Activated CD8-positive, alpha-beta memory T cell treated with anti-CD3 and anti-CD28 coated beads, Interleukin-2, amount 10 ng/mL, durations not matched to agents 7 days and 5 days (primary cell): ENCODE measurements around the gene DCTD. TPM values are rescaled to one million over a fixed set of nuclear protein-coding genes. Genes with fewer than 3 reads are reported as not detected.
A peak's percentile ranks its signal among the peaks of the same experiment; 100 is the strongest.

Experiments
- ATAC-seq: fragments of 150-1000 bp; cut with Tn5 transposase; one replicate; pipeline ENCODE4 v1.10.0; 2021; ENCODE audit warnings: moderate library complexity
- CTCF ChIA-PET: fragments of 350-600 bp; sonication (Branson Sonifier 250); formaldehyde crosslinking; loops from one replicate; lab custom pipeline; 2021; ENCODE audit warnings: antibody characterized with exemption; lab: Charles Lee
- DNase-seq: peaks from one replicate; pipeline ENCODE4 v3.0.0-alpha.2; 2020
- H3K27ac Mint-ChIP-seq: one replicate; pipeline ENCODE4 v1.8.0; 2021; ENCODE audit warnings: mild to moderate bottlenecking, mixed read lengths
- H3K27me3 Mint-ChIP-seq: one replicate; pipeline ENCODE4 v1.8.0; 2021; ENCODE audit warnings: mixed read lengths
- H3K36me3 Mint-ChIP-seq: one replicate; pipeline ENCODE4 v1.8.0; 2021; ENCODE audit warnings: mild to moderate bottlenecking, mixed read lengths
- H3K4me1 Mint-ChIP-seq: one replicate; pipeline ENCODE4 v1.8.0; 2021; ENCODE audit warnings: mixed read lengths
- H3K4me3 Mint-ChIP-seq: one replicate; pipeline ENCODE4 v1.8.0; 2021; ENCODE audit warnings: mild to moderate bottlenecking, moderate library complexity, mixed read lengths
- H3K9me3 Mint-ChIP-seq: one replicate; pipeline ENCODE4 v1.8.0; 2022; ENCODE audit warnings: low read depth, mixed read lengths
- total RNA-seq, 2 experiments: library from RNA; stranded (reverse); gene quantifications; one replicate each; pipeline ENCODE4 v1.2.3, GENCODE V29; 2021

DCTD gene
- 10 to 100 TPM; 66.6 to 85.1 TPM for total RNA-seq

GRCh38 chr4:182917182-182918043, at the start of gene DCTD:
Gene DCTD, minus strand, starts transcription at chr4:182917386. Its CDS starts 1,818 bp downstream, at chr4:182915568.
- ATAC-seq (peak; percentile 81), DNase-seq (peak; percentile 85)
- H3K9me3 Mint-ChIP-seq, result no peaks in the 10 kb centered on the region
- peaks cover 21% of the 10 kb centered on the region for H3K36me3 Mint-ChIP-seq
- no peaks in the 10 kb centered on the region for H3K27me3 Mint-ChIP-seq
- peak within 1 kb of the TSS; percentile 79 for H3K4me3 Mint-ChIP-seq
- H3K27ac Mint-ChIP-seq, result peak within 1 kb of the TSS; percentile 95
- H3K4me1 Mint-ChIP-seq, result peaks cover 45% of the 10 kb centered on the region
- CTCF ChIA-PET, result interaction anchor here (0.9 to 1.4 kb wide), 6 partner anchors 8 to 186 kb away, joined by 3 to 6 read pairs (median 4); no protein-coding TSS in a partner anchor

- DNase-seq (no peak), ATAC-seq (no peak)
- no peak overlapping the region for H3K27ac Mint-ChIP-seq
- CTCF ChIA-PET, result interaction anchor here (1.1 kb wide), 1 partner anchor 290 kb away, joined by 3 read pairs; no protein-coding TSS in a partner anchor
- no peaks in the 10 kb centered on the region for H3K4me1 Mint-ChIP-seq
- H3K36me3 Mint-ChIP-seq, result no peaks in the 10 kb centered on the region
- H3K27me3 Mint-ChIP-seq, result no peaks in the 10 kb centered on the region
- no peaks in the 10 kb centered on the region for H3K9me3 Mint-ChIP-seq
- H3K4me3 Mint-ChIP-seq, result no peak overlapping the region
These were observed 43.6 kb upstream of the DCTD start for GRCh38 chr4:182960746-182961145.

GRCh38 chr4:182960228-182960627, 43.0 kb upstream of the DCTD start:
- Mint-ChIP-seq H3K4me3 (no peak overlapping the region), H3K27me3 (no peaks in the 10 kb centered on the region), H3K27ac (no peak overlapping the region), H3K36me3 (no peaks in the 10 kb centered on the region), H3K4me1 (no peaks in the 10 kb centered on the region), H3K9me3 (no peaks in the 10 kb centered on the region)
- CTCF ChIA-PET, result interaction anchor here (1.1 kb wide), 1 partner anchor 290 kb away, joined by 3 read pairs; no protein-coding TSS in a partner anchor
- no peak for ATAC-seq
- DNase-seq, result no peak

GRCh38 chr4:182955411-182955810, 38.2 kb upstream of the DCTD start:
- Mint-ChIP-seq H3K36me3 (no peaks in the 10 kb centered on the region), H3K27ac (no peak overlapping the region), H3K4me1 (no peaks in the 10 kb centered on the region), H3K9me3 (no peaks in the 10 kb centered on the region), H3K4me3 (no peak overlapping the region), H3K27me3 (no peaks in the 10 kb centered on the region)
- DNase-seq, result no peak
- ATAC-seq, result no peak
- CTCF ChIA-PET, result interaction anchor here (4.2 kb wide), 1 partner anchor 18 kb away, joined by 11 read pairs; no protein-coding TSS in a partner anchor

GRCh38 chr4:182944484-182945213, 27.5 kb upstream of the DCTD start:
- ATAC-seq (no peak), DNase-seq (no peak)
- H3K4me1 Mint-ChIP-seq, result no peaks in the 10 kb centered on the region
- no peaks in the 10 kb centered on the region for H3K9me3 Mint-ChIP-seq
- no peak overlapping the region for H3K27ac Mint-ChIP-seq
- no peak overlapping the region for H3K4me3 Mint-ChIP-seq
- CTCF ChIA-PET, result no interaction called here
- H3K36me3 Mint-ChIP-seq, result no peaks in the 10 kb centered on the region
- H3K27me3 Mint-ChIP-seq, result peaks cover 15% of the 10 kb centered on the region

- no peak for DNase-seq
- no peak for ATAC-seq
- no peak overlapping the region for H3K4me3 Mint-ChIP-seq
- CTCF ChIA-PET, result interaction anchor here (1.4 to 4.7 kb wide), 7 partner anchors 21 to 342 kb away, joined by 6 to 46 read pairs (median 15); no protein-coding TSS in a partner anchor
- H3K27me3 Mint-ChIP-seq, result peaks cover 15% of the 10 kb centered on the region
- H3K27ac Mint-ChIP-seq, result no peak overlapping the region
- H3K9me3 Mint-ChIP-seq, result no peaks in the 10 kb centered on the region
- peaks cover 3% of the 10 kb centered on the region for H3K4me1 Mint-ChIP-seq
- H3K36me3 Mint-ChIP-seq, result no peaks in the 10 kb centered on the region
These were observed 22.5 kb upstream of the DCTD start for GRCh38 chr4:182939680-182940079.

GRCh38 chr4:182938205-182938645, 21.0 kb upstream of the DCTD start:
- H3K4me3 Mint-ChIP-seq, result no peak overlapping the region
- H3K27me3 Mint-ChIP-seq, result peaks cover 24% of the 10 kb centered on the region
- no peaks in the 10 kb centered on the region for H3K36me3 Mint-ChIP-seq
- peak; percentile 97 for ATAC-seq
- H3K4me1 Mint-ChIP-seq, result peaks cover 3% of the 10 kb centered on the region
- no peaks in the 10 kb centered on the region for H3K9me3 Mint-ChIP-seq
- CTCF ChIA-PET, result interaction anchor here (0.6 to 4.7 kb wide), 19 partner anchors 11 to 469 kb away, joined by 3 to 46 read pairs (median 5); no protein-coding TSS in a partner anchor
- peak; percentile 74 for DNase-seq
- no peak overlapping the region for H3K27ac Mint-ChIP-seq

GRCh38 chr4:182937268-182938204, 20.4 kb upstream of the DCTD start:
- ATAC-seq (no peak), DNase-seq (no peak)
- Mint-ChIP-seq H3K4me1 (peaks cover 3% of the 10 kb centered on the region), H3K36me3 (no peaks in the 10 kb centered on the region), H3K27ac (no peak overlapping the region), H3K4me3 (no peak overlapping the region), H3K9me3 (no peaks in the 10 kb centered on the region), H3K27me3 (peaks cover 23% of the 10 kb centered on the region)
- CTCF ChIA-PET, result interaction anchor here (0.8 to 4.7 kb wide), 13 partner anchors 10 to 470 kb away, joined by 3 to 46 read pairs (median 4); no protein-coding TSS in a partner anchor

- H3K36me3 Mint-ChIP-seq, result no peaks in the 10 kb centered on the region
- no peak for ATAC-seq
These were observed 15.5 kb upstream of the DCTD start for GRCh38 chr4:182932651-182933050.

GRCh38 chr4:182931691-182932345, 14.6 kb upstream of the DCTD start:
- Mint-ChIP-seq H3K36me3 (no peaks in the 10 kb centered on the region), H3K27me3 (peaks cover 14% of the 10 kb centered on the region), H3K9me3 (no peaks in the 10 kb centered on the region), H3K4me3 (no peak overlapping the region), H3K4me1 (no peaks in the 10 kb centered on the region), H3K27ac (no peak overlapping the region)
- no peak for ATAC-seq
- DNase-seq, result no peak
- CTCF ChIA-PET, result interaction anchor here (1.3 kb wide), 1 partner anchor 330 kb away, joined by 3 read pairs; no protein-coding TSS in a partner anchor

More at GRCh38 chr4:182932651-182933050, 15.5 kb upstream of the DCTD start:
- Mint-ChIP-seq H3K4me3 (no peak overlapping the region), H3K27ac (no peak overlapping the region), H3K27me3 (peaks cover 15% of the 10 kb centered on the region), H3K9me3 (no peaks in the 10 kb centered on the region), H3K4me1 (no peaks in the 10 kb centered on the region)
- CTCF ChIA-PET, result no interaction called here
- DNase-seq, result no peak

- no peaks in the 10 kb centered on the region for H3K36me3 Mint-ChIP-seq
- no peaks in the 10 kb centered on the region for H3K4me1 Mint-ChIP-seq
- no peaks in the 10 kb centered on the region for H3K9me3 Mint-ChIP-seq
- CTCF ChIA-PET, result interaction anchor here (1.0 to 1.4 kb wide), 3 partner anchors 13 to 332 kb away, joined by 3 read pairs; no protein-coding TSS in a partner anchor
- H3K27me3 Mint-ChIP-seq, result peaks cover 14% of the 10 kb centered on the region
- DNase-seq (no peak), ATAC-seq (no peak)
- no peak overlapping the region for H3K27ac Mint-ChIP-seq
- no peak overlapping the region for H3K4me3 Mint-ChIP-seq
These were observed 13.7 kb upstream of the DCTD start for GRCh38 chr4:182930889-182931288.

GRCh38 chr4:182929296-182929695, 12.1 kb upstream of the DCTD start:
- Mint-ChIP-seq H3K27ac (no peak overlapping the region), H3K4me1 (no peaks in the 10 kb centered on the region)
- ATAC-seq, result no peak

More at GRCh38 chr4:182929296-182929695, 12.1 kb upstream of the DCTD start:
- no peak for DNase-seq
- Mint-ChIP-seq H3K9me3 (no peaks in the 10 kb centered on the region), H3K4me3 (no peak overlapping the region), H3K36me3 (no peaks in the 10 kb centered on the region), H3K27me3 (peaks cover 14% of the 10 kb centered on the region)
- CTCF ChIA-PET, result no interaction called here
